Neural crest cell (in vitro differentiated cells): Measurements from ENCODE around the gene NRBF2. TPM values are rescaled to one million over a fixed set of nuclear protein-coding genes. Genes with fewer than 3 reads are reported as not detected.
"Not testable (repeated sequence)": the region's sequence is repeated elsewhere in the genome, so short reads cannot be mapped to it uniquely, and the experiment has no call there.

Experiments
- DNase-seq: peaks from one replicate; pipeline ENCODE4 v3.0.0; 2021; ENCODE audit warnings: low read depth, mixed read lengths, low spot score
- H3K27ac Mint-ChIP-seq: one replicate; pipeline ENCODE4 v1.8.0; 2021; ENCODE audit warnings: mild to moderate bottlenecking, mixed read lengths; ENCODE audit not compliant: unreplicated experiment
- H3K27me3 Mint-ChIP-seq: 2 replicates; pipeline ENCODE4 v1.8.0; 2021; ENCODE audit warnings: low read depth, mild to moderate bottlenecking, mixed read lengths
- H3K36me3 Mint-ChIP-seq: 2 replicates; pipeline ENCODE4 v1.8.0; 2021; ENCODE audit warnings: low read depth, mild to moderate bottlenecking, mixed read lengths
- H3K4me1 Mint-ChIP-seq: 2 replicates; pipeline ENCODE4 v1.8.0; 2021; ENCODE audit warnings: mixed read lengths
- H3K4me3 Mint-ChIP-seq: one replicate; pipeline ENCODE4 v1.8.0; 2021; ENCODE audit warnings: mild to moderate bottlenecking, mixed read lengths
- H3K9me3 Mint-ChIP-seq: 2 replicates; pipeline ENCODE4 v1.8.0; 2021; ENCODE audit warnings: mixed read lengths
- CTCF ChIP-seq: fragments of 200-600 bp; sonication (generic); conservative IDR thresholded peaks from 2 replicates; pipeline ENCODE4 v1.5.0; 2021; ENCODE audit warnings: antibody characterized with exemption, mild to moderate bottlenecking
- long read RNA-seq: library from polyadenylated mRNA; unstranded; transcript quantifications from one replicate; pipeline ENCODE4 v2.0.0, GENCODE V29; 2020
- total RNA-seq: library from RNA; stranded (reverse); gene quantifications from 2 replicates; pipeline ENCODE4 v1.2.1, GENCODE V29; 2021

The NRBF2 gene
- 19.3 and 21.4 TPM in 2 replicates for total RNA-seq
- long read RNA-seq, transcript NRBF2-201 (4 exons, 1,853 nt): major isoform, 85 of 87 reads
- long read RNA-seq, partial matches to known transcripts: 0 of 87 reads
- long read RNA-seq, other reads (novel, unspliced or antisense): 2 of 87 reads

- Mint-ChIP-seq H3K27me3 (no peaks in the 10 kb centered on the region), H3K27ac (peak within 1 kb of the TSS; percentile 94), H3K36me3 (peaks cover 6% of the 10 kb centered on the region), H3K4me3 (peak within 1 kb of the TSS; percentile 95), H3K9me3 (peaks cover 13% of the 10 kb centered on the region), H3K4me1 (peaks cover 28% of the 10 kb centered on the region)
- peak; percentile 90 for DNase-seq
- TF ChIP-seq CTCF: peak; percentile 43
Measured at GRCh38 chr10:63133056-63133820, at the start of gene NRBF2. NRBF2 (plus strand) TSS chr10:63133328; CDS start chr10:63133471, 143 bp downstream.

GRCh38 chr10:63083406-63083805 lies 49.7 kb upstream of the NRBF2 start:
- DNase-seq, H3K9me3 Mint-ChIP-seq, H3K36me3 Mint-ChIP-seq, H3K27ac Mint-ChIP-seq, H3K27me3 Mint-ChIP-seq, H3K4me3 Mint-ChIP-seq: not testable (repeated sequence)
- H3K4me1 Mint-ChIP-seq: peaks cover 22% of the 10 kb centered on the region

GRCh38 chr10:63083904-63084689 lies 49.0 kb upstream of the NRBF2 start:
- Mint-ChIP-seq H3K36me3 (no peaks in the 10 kb centered on the region), H3K27me3 (no peaks in the 10 kb centered on the region), H3K4me3 (no peak overlapping the region), H3K27ac (no peak overlapping the region), H3K9me3 (peaks cover 4% of the 10 kb centered on the region), H3K4me1 (peaks cover 22% of the 10 kb centered on the region)
- DNase-seq: peak; percentile 16
- peak; percentile 79 for TF ChIP-seq CTCF

GRCh38 chr10:63084690-63085382 lies 48.3 kb upstream of the NRBF2 start:
- H3K36me3 Mint-ChIP-seq: no peaks in the 10 kb centered on the region
- peaks cover 4% of the 10 kb centered on the region for H3K9me3 Mint-ChIP-seq
- no peak overlapping the region for H3K4me3 Mint-ChIP-seq
- peaks cover 22% of the 10 kb centered on the region for H3K4me1 Mint-ChIP-seq
- no peak for DNase-seq
- H3K27me3 Mint-ChIP-seq: no peaks in the 10 kb centered on the region
- TF ChIP-seq CTCF: no peak
- no peak overlapping the region for H3K27ac Mint-ChIP-seq

GRCh38 chr10:63093227-63093626 lies 39.9 kb upstream of the NRBF2 start:
- Mint-ChIP-seq H3K4me1 (no peaks in the 10 kb centered on the region), H3K4me3 (no peak overlapping the region), H3K36me3 (no peaks in the 10 kb centered on the region), H3K27me3 (no peaks in the 10 kb centered on the region), H3K27ac (no peak overlapping the region), H3K9me3 (no peaks in the 10 kb centered on the region)
- no peak for TF ChIP-seq CTCF
- DNase-seq: no peak
